GM12891 (cell line): ENCODE data around the gene EXOC3.

Experiments used
- POLR2A ChIP-seq: IDR thresholded peaks from 2 replicates; pipeline ENCODE4 v1.6.1; 2011; ENCODE audit warnings: low read depth, low read length, control low read depth
- POLR2AphosphoS5 ChIP-seq: IDR thresholded peaks from 2 replicates; pipeline ENCODE4 v1.6.1; 2011; ENCODE audit warnings: low read depth, low read length, control low read depth
- TAF1 ChIP-seq: IDR thresholded peaks from 2 replicates; pipeline ENCODE4 v1.6.1; 2011; ENCODE audit warnings: low read depth, low read length, control low read depth

- TF ChIP-seq POLR2A (no peak), POLR2AphosphoS5 (no peak), TAF1 (no peak)
Observed at GRCh38 chr5:494667-495255, 51.8 kb downstream of the EXOC3 start.
